BE2C (cell line): ENCODE results near the gene ZKSCAN3. TPM values are rescaled to one million over a fixed set of nuclear protein-coding genes. Genes with fewer than 3 reads are reported as not detected.
"Not testable (repeated sequence)": the region's sequence is repeated elsewhere in the genome, so short reads cannot be mapped to it uniquely, and the experiment has no call there.

ENCODE experiments used
- DNase-seq: peaks from one replicate; pipeline ENCODE4 v3.0.0-alpha.2; 2020
- H3K27me3 ChIP-seq: fragments of 250-450 bp; sonication (Bioruptor Pico); 2 replicates; pipeline ENCODE4 v1.5.1; 2020; ENCODE audit warnings: mild to moderate bottlenecking
- H3K36me3 ChIP-seq: fragments of 250-450 bp; sonication (Bioruptor Pico); 2 replicates; pipeline ENCODE4 v1.5.1; 2020; ENCODE audit warnings: mild to moderate bottlenecking
- H3K4me1 ChIP-seq: fragments of 250-450 bp; sonication (Bioruptor Pico); 2 replicates; pipeline ENCODE4 v1.5.1; 2020
- H3K4me3 ChIP-seq: 2 replicates; pipeline ENCODE4 v1.5.1; 2011; ENCODE audit warnings: low read depth, low read length
- H3K9me3 ChIP-seq: fragments of 250-450 bp; sonication (Bioruptor Pico); 2 replicates; pipeline ENCODE4 v1.5.1; 2020
- polyA plus RNA-seq: library from polyadenylated mRNA; unstranded; fragments of >200 nt; gene quantifications from one replicate; pipeline ENCODE4 v1.2.1, GENCODE V29; 2012; ENCODE audit warnings: low read depth, missing spikeins; ENCODE audit not compliant: insufficient read length, insufficient read depth
- TF ChIP-seq, protein P1 (sequence below): IDR thresholded peaks from 2 replicates; pipeline ENCODE4 v1.5.1; 2012; ENCODE audit warnings: mild to moderate bottlenecking, low read depth, low read length

The ZKSCAN3 gene
- 0.83 TPM for polyA plus RNA-seq

DNA sequence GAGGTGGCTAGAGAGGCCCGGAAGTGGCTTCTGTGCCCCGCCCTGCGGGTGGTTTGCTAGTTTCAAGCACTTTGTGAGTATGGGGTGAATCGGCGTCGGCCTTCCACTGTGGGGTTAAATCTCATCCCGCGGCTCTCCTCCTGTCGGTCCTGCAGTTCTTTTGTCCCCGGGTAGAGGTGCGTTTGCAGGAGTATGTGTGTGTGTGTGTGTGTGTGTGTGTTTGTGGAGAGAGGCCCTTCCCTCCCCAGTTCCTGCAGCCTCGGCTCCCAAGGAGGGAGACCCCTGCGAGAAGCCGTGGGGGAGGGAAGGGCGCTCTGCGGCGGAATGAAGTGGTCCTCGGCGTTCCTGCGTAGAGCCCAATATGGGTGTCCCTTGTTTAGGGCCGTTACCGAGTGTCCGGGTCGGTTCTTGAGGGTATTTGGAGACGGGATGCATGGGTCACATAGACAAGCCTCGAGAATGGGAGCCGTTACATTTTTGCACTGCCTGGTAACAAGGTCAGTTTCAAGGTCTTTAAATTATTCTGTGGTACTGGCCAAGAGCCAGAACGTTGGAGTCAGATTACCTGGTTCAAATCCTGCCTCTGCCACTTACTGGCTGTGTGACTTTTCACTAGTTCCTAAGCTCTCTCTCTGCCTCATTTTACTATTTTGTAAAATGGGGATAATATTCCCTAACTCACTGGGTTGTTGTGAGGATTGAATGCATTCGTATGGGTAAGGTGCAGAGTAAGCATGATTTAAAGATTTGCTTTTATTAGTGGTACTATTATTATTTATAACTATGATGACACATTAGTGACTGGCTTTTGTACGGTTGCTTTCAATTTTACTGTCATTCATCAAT is at the start of gene ZKSCAN3:
ZKSCAN3 (plus strand) TSS at position 56 of the 846 bp plus-strand sequence. CDS start 9,640 bp downstream, outside the sequence.
- TF ChIP-seq, protein P1, sequence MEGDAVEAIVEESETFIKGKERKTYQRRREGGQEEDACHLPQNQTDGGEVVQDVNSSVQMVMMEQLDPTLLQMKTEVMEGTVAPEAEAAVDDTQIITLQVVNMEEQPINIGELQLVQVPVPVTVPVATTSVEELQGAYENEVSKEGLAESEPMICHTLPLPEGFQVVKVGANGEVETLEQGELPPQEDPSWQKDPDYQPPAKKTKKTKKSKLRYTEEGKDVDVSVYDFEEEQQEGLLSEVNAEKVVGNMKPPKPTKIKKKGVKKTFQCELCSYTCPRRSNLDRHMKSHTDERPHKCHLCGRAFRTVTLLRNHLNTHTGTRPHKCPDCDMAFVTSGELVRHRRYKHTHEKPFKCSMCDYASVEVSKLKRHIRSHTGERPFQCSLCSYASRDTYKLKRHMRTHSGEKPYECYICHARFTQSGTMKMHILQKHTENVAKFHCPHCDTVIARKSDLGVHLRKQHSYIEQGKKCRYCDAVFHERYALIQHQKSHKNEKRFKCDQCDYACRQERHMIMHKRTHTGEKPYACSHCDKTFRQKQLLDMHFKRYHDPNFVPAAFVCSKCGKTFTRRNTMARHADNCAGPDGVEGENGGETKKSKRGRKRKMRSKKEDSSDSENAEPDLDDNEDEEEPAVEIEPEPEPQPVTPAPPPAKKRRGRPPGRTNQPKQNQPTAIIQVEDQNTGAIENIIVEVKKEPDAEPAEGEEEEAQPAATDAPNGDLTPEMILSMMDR, result no peak
- peaks cover 19% of the 10 kb centered on the region for H3K27me3 ChIP-seq
- H3K36me3 ChIP-seq, result no peaks in the 10 kb centered on the region
- peak; percentile 83 for DNase-seq
- no peaks in the 10 kb centered on the region for H3K4me1 ChIP-seq
- H3K4me3 ChIP-seq, result peak within 1 kb of the TSS; percentile 83
- no peaks in the 10 kb centered on the region for H3K9me3 ChIP-seq

DNA sequence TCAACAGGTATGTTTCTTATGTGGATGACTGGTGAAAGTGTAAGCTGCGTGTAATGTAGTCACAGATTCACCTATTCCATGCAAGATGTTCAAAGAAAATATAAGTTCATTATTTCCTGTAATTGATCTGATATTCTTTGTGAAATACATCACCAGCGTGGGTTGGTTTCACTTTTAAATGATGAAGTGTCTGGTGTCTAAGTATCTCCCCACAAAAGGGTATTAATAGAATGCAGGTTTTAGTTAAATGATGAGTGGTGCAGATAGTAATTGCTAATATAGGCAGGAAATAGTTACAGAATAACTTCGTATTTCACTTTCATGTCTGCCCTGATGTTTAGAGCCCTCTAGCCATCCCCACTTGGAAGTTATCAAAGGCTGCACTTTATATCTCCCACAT is 46.2 kb upstream of the ZKSCAN3 start:
- H3K27me3 ChIP-seq, result no peaks in the 10 kb centered on the region
- DNase-seq, result no peak

DNA sequence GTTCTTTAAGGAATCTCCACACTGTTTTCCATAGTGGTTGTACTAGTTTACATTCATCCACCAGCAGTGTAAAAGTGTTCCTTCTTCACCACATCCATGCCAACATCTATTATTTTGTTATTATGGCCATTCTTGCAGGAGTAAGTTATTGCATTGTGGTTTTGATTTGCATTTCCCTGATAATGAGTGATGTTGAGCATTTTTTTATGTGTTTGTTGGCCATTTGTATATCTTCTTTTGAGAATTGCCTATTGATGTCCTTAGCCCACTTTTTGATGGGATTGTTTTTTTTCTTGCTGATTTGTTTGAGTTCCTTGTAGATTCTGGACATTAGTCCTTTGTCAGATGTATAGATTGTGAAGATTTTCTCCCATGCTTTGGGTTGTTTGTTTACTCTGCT is 43.4 kb upstream of the ZKSCAN3 start:
- not testable (repeated sequence) for H3K27me3 ChIP-seq, H3K36me3 ChIP-seq, H3K4me1 ChIP-seq, H3K4me3 ChIP-seq, DNase-seq, H3K9me3 ChIP-seq

More for the DNA sequence above, 46.2 kb upstream of the ZKSCAN3 start:
- Histone ChIP-seq H3K9me3 (no peaks in the 10 kb centered on the region), H3K4me3 (no peak overlapping the region), H3K4me1 (no peaks in the 10 kb centered on the region), H3K36me3 (no peaks in the 10 kb centered on the region; the same call in 1 of the 2 replicates)
- TF ChIP-seq, protein P1, result no peak

DNA sequence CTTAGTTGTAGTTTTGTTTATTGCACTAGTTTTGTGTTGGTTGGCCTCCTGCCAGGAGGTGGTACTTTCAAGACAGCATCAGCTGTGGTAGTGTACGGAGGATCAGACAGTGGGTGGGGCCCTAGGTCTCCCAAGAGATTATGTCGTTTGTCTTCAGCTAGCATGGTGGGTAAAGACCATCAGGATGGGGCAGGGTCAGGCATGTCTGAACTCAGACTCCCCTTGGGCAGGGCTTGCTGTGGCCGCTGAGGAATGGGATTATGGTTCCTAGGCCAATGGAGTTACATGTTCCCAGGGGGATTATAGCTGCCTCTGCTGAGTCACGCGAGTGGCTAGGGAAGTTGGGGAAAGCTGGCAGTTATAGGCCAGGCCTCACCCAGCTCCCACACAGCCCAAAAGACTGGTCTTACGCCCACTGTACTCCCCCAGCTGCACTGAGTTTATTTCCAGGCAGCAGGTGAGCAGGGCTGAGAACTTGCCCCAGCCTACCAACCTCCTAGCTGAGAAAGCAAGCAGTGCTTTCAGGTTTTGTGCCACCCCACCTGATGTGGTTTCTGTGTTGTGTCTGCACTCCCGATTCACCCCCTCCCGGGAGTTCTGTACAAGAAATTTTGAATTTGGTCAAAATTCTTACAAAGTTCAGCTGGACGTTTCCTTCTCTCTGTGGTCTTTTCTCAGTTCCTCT is 38.5 kb upstream of the ZKSCAN3 start:
- H3K4me3 ChIP-seq, result no peak overlapping the region
- H3K27me3 ChIP-seq, result no peaks in the 10 kb centered on the region
- TF ChIP-seq, protein P1, result no peak
- no peaks in the 10 kb centered on the region for H3K9me3 ChIP-seq
- H3K36me3 ChIP-seq, result no peaks in the 10 kb centered on the region
- H3K4me1 ChIP-seq, result peaks cover 10% of the 10 kb centered on the region; the same call in 1 of the 2 replicates
- DNase-seq, result peak; percentile 18

DNA sequence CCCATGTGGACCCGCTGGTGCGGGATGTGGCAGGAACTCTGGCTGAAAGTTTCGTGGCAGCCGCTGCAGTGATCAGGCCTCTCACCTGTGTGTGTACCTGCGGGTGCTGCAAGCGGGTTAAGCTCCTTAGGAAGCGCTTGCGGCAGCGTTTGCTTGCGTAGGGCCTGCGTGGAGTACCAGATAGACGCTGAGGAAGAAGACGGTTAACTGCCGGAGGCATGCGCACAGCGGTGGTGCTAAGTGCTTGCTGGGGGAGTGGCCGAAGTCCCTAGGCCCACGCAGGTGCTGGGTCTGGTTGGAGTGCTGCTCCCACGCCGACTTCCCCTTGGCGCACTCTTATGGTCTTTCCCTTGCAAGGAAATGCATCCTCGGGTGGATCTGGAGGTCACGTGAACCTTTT is 36.8 kb upstream of the ZKSCAN3 start:
- Histone ChIP-seq H3K4me3 (no peak overlapping the region), H3K27me3 (no peaks in the 10 kb centered on the region), H3K36me3 (no peaks in the 10 kb centered on the region), H3K4me1 (peaks cover 10% of the 10 kb centered on the region; the same call in 1 of the 2 replicates), H3K9me3 (no peaks in the 10 kb centered on the region)
- TF ChIP-seq, protein P1, result no peak
- DNase-seq, result no peak

DNA sequence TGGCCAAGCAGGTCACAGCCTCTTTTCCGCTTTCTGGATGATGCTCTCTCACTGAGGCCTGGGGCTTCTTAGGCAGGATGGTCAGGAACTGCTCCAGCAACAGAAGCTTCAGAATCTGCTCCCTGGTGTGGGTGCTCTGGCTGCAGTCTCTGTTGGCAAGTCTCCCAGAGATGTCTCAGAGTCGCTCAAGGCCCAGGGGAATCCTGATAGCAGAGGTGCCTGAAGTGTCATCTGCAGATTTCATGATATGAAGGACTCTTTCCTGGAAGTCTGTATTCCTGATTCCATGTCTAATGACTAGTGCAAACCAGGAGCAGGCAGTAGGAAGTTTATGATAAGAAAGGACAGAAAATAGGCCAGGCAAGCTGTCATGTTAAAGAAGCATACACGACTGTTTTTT is 34.1 kb upstream of the ZKSCAN3 start:
- Histone ChIP-seq H3K4me3 (no peak overlapping the region), H3K9me3 (no peaks in the 10 kb centered on the region), H3K27me3 (no peaks in the 10 kb centered on the region), H3K36me3 (no peaks in the 10 kb centered on the region), H3K4me1 (peaks cover 10% of the 10 kb centered on the region; the same call in 1 of the 2 replicates)
- peak; percentile 74 for DNase-seq
- TF ChIP-seq, protein P1, result no peak

DNA sequence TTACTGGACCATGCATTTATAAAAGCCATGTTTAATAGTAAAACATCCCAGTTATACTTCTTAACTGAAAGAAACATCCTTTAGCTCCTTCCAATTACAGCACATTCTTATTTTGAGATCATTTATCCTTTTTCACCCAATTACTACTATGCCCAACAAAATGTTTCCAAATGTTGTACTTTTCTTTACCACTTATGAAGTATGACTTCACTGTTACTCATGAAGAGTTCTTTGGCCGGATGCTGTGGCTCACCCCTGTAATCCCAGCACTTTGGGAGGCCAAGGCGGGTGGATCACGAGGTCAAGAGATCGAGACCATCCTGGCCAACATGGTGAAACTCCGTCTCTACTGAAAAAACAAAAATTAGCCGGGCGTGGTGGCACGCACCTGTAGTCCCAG is 31.9 kb upstream of the ZKSCAN3 start:
- not testable (repeated sequence) for H3K36me3 ChIP-seq, H3K4me3 ChIP-seq, H3K9me3 ChIP-seq, H3K4me1 ChIP-seq, H3K27me3 ChIP-seq, DNase-seq
